NCI-H1694 treated with DMSO at 0.1 percent for 48 hours (cell line): ENCODE results near the gene KDM2A.
"Not testable (repeated sequence)": the region's sequence is repeated elsewhere in the genome, so short reads cannot be mapped to it uniquely, and the experiment has no call there.

ENCODE experiments used
- DNase-seq: peaks from one replicate; lab custom pipeline; 2025; lab: John Stamatoyannopoulos, UW

KDM2A gene

GRCh38 chr11:67167719-67168118 lies 48.7 kb downstream of the KDM2A start:
- DNase-seq: no peak

GRCh38 chr11:67168911-67169310 lies 49.8 kb downstream of the KDM2A start:
- DNase-seq: not testable (repeated sequence)

GRCh38 chr11:67174311-67174710 lies 55.2 kb downstream of the KDM2A start:
- no peak for DNase-seq

- no peak for DNase-seq
These were observed 58.6 kb downstream of the KDM2A start for GRCh38 chr11:67177399-67178281.

GRCh38 chr11:67178421-67178820 lies 59.4 kb downstream of the KDM2A start:
- DNase-seq: no peak

GRCh38 chr11:67178878-67179277 lies 59.8 kb downstream of the KDM2A start:
- DNase-seq: no peak

GRCh38 chr11:67179892-67180490 lies 60.9 kb downstream of the KDM2A start:
- DNase-seq: no peak

- DNase-seq: no peak
These were observed 75.0 kb downstream of the KDM2A start for GRCh38 chr11:67194096-67194495.

- DNase-seq: no peak
These were observed 77.0 kb downstream of the KDM2A start for GRCh38 chr11:67195971-67196456.

GRCh38 chr11:67197606-67198005 lies 78.5 kb downstream of the KDM2A start:
- no peak for DNase-seq

GRCh38 chr11:67198781-67199180 lies 79.7 kb downstream of the KDM2A start:
- not testable (repeated sequence) for DNase-seq

GRCh38 chr11:67199751-67200150 lies 80.7 kb downstream of the KDM2A start:
- no peak for DNase-seq

- DNase-seq: no peak
These were observed 83.0 kb downstream of the KDM2A start for GRCh38 chr11:67202028-67202427.

GRCh38 chr11:67204822-67205221 lies 85.8 kb downstream of the KDM2A start:
- no peak for DNase-seq

GRCh38 chr11:67209222-67209621 lies 90.2 kb downstream of the KDM2A start:
- DNase-seq: not testable (repeated sequence)

- no peak for DNase-seq
These were observed 92.8 kb downstream of the KDM2A start for GRCh38 chr11:67211656-67212436.

- DNase-seq: no peak
These were observed 94.1 kb downstream of the KDM2A start for GRCh38 chr11:67213178-67213621.

GRCh38 chr11:67227726-67228125 lies 108.7 kb downstream of the KDM2A start:
- no peak for DNase-seq

GRCh38 chr11:67230406-67230805 lies 111.3 kb downstream of the KDM2A start:
- DNase-seq: no peak

- DNase-seq: no peak
These were observed 111.8 kb downstream of the KDM2A start for GRCh38 chr11:67230886-67231285.

GRCh38 chr11:67233584-67234190 lies 114.6 kb downstream of the KDM2A start:
- no peak for DNase-seq

GRCh38 chr11:67234571-67234970 lies 115.5 kb downstream of the KDM2A start:
- DNase-seq: not testable (repeated sequence)
